NCI-H1436 treated with DMSO at 0.1 percent for 48 hours (cell line): ENCODE results near the gene CD33.
"Not testable (repeated sequence)": the region's sequence is repeated elsewhere in the genome, so short reads cannot be mapped to it uniquely, and the experiment has no call there.

ENCODE experiments used
- DNase-seq: peaks from one replicate; lab custom pipeline; 2025; lab: John Stamatoyannopoulos, UW

CD33 gene

DNA sequence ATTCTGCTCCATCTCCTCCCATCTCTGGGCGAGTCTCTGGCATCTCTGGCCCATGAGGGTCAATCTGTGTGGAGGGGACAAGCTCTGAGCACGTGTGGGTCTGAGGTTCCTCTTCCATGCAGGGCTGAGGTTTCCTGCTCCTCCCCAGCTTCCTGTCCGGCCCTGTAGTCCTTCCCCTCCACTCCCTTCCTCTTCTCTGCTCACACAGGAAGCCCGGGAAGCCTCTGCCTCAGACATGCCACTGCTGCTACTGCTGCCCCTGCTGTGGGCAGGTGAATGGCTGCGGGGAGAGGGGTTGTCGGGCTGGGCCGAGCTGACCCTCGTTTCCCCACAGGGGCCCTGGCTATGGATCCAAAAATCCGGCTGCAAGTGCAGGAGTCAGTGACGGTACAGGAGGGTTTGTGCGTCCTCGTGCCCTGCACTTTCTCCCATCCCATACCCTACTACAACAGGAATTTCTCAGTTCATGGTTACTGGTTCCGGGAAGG is 14.0 kb upstream of the CD33 start:
- not testable (repeated sequence) for DNase-seq

DNA sequence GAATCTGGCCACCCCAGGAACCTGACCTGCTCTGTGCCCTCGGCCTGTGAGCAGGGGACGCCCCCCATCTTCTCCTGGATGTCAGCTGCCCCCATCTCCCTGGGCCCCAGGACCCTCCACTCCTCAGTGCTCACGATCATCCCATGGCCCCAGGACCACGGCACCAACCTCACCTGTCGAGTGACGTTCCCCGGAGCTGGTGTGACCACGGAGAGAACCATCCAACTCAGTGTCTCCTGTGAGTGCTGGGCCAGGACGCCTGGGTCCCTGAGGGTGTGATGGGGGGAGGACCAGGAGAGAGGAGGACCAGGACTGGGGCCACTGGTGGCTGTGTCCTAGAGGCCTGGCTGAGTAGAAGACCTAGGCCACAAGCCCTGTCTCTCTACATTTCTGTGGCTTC is 13.0 kb upstream of the CD33 start:
- DNase-seq: no peak

DNA sequence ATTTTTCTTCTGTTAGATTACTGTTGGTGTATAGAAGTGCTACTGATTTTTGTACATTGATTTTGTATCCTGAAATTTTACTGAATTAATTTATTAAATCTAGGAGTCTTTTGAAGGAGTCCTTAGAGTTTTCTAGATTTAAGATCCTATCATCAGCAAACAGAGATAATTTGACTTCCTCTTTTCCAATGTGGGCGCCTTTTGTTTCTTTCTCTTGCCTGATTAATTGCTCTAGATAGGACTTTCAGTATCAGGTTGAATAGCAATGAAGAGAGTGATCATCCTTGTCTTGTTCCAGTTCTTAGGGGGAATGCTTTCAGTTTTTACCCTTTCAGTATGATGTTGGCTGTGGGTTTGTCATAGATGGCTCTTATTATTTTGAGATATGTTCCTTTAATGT is 5.6 kb upstream of the CD33 start:
- DNase-seq: no peak

DNA sequence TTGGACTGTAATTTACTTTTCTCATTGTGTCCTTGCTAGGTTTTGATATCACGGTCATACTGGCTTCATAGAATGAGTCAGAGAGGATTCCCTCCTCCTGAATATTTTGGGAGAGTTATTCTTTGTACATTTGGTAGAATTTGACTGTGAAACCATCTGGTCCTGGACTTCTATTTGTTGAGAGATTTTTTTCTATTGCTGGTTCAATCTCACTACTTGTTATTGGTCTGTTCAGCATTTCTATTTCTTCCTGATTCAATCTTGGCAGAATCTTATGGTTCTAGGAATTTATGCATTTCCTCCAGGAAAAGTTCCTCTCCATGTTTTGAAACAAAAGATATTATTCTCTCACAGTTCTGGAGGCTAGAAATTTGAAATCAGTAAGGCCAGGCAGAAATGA is 4.9 kb upstream of the CD33 start:
- DNase-seq: no peak

DNA sequence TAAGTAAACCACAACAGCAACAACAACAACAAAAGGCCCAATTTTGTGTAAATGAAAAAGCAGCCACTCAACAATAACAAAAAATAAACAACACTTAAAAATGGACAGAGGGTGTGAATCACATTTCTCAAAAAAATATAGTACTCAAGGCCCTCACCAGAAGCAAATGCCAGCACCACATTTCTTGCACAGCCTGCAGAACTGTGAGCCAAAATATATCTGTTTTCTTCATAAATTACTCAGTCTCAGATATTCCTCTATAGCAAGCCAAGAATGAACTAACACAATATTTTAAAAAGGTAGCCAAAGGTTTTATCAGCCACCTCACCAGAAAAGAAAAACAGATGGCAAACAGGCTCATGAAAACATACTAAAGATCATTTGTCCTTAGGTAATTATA is 3.9 kb upstream of the CD33 start:
- DNase-seq: no peak

DNA sequence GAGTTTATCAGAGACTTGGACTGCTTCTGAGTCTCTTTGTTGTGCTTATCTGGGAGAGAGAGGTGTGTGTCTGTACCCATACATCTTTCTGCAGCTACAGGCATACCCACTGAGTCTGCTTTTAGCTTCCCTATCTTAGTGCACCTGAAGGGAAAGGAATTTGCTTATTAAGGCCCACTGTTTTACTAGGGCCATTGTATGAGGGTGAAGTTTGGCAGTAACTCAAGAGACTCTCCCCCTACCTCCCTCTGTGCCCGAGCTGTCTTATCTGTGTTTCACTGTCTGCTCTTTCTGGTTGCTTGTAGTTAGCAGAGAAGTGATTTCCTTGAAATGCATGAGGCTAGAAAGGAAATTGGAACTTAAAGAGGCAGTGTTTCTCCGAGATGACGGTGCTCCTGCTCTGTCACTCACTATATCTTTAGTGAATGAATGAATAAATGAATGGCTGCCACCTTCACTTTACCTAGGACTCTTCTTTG is 678 bp upstream of the CD33 start:
- DNase-seq: no peak

DNA sequence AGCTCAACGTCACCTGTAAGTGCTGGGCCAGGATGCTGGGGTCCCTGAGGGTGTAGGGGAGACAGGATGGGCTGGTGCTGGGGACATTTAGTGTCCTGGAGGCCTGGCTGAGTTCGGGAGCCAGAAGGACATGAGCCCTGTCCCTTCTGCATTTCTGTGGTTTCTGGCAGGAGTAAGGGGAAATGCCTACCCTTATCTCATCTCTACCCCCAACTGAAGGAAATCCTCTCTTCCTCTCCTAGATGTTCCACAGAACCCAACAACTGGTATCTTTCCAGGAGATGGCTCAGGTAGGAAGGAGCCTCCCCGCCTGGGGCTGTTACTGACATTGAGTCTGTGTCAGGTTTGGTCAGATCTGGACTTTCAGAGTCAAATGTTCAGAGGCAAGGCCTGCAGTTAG is 1.2 kb downstream of the CD33 start:
- DNase-seq: no peak

DNA sequence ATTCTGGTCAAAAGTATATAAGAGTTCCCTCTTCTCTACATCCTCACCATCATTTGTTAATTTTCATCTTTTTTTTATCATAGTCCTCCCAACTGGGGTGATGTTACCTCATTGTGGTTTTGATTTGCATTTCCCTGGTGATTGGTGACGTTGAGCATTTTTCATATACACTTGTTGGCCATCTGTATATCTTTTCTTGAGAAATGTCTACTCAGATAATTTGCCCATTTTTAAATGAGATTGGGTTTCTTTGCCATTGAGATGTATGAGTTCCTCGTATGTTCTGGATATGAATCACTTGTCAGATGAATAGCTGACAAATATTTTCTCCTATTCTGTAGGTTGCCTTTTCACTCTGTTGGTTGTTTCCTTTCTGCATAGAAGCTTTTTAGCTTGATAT is 2.4 kb downstream of the CD33 start:
- DNase-seq: no peak

DNA sequence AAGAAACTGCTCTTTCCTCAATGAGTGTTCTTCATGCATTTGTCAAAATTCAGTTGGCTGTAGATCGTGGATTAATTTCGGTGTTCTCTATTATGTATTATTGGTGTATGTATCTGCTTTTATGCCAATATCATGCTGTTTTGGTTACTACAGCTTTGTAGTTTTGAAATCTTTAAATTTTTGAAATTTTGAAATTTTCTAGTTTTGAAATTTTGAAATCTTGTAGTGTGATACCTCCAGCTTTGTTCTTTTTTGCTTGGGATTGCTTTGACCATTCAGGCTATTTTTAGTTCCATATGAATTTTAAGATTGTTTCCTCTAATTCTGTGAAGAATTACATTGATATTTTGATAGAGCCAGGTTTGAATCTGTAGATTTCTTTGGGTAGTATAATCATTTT is 3.1 kb downstream of the CD33 start:
- no peak for DNase-seq

DNA sequence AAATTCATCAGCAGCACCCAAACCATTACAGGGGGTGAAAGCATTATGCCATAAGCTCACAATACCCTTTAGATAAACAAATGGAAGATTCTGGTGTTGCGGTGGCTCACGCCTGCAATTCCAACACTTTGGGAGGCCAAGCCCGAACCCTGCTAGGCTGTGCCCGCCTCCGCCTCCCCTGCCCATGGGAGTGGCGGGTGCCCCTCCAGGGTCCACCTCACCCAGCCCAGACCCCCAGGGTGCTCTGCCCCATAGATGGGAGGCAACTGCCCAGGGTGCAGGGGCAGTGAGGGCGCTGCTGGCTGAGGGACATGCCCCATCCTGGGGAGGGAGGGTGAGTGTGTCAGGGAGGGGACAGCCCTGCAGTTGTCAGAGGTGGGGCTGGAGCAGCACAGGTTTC is 16.0 kb downstream of the CD33 start:
- DNase-seq: no peak

DNA sequence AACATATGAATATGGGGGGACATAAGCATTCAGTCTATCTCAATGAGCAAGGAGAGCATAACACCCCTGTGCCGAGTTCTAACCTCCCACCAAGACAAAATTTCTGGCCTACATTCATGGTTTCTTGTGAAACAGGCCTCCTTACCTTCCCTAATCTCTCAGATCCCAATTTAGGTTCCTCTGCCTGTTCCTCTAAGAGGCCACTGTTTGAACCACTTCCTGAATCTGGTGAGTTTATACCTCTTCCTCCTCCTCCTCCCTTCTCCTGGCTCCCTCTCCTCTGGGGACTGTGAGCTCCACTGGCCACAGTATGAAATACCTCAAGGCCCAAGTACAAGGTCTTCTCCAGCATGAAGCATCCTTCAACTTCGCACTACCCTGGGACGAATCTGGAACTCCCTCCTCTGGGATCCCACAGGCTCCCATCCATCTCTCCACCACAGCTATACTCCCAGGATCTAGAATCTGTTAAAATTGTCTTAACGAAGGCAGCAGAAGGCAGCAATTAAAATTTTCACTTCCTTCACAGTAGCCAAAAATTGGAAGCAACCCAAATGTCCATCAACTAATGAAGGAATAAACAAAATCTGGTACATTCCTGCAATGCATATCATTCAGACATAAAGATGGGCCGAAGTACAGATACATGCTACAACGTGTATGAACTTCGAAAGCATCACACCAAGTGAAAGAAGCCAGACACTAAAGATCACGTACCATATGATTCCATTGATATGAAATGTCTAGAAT is 18.2 kb downstream of the CD33 start:
- DNase-seq: no peak

DNA sequence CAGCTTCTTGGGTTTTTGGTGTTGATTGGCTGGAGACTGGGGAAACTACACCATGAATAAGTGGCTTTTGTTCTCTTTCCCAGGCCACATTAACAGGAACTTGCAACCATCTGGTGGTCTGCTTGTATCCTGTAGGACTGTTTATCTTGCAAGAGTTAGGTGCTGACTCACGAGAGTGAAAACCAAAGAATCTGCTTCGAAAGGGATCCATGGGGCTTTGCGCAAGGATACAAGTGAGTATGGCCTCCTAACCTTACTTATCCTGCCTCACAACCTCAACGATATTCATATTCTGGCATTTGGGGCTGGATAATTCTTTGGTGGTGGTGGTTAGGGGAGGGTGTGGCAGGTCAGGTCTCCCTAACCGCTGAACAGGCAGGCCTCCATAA is 21.3 kb downstream of the CD33 start:
- no peak for DNase-seq

DNA sequence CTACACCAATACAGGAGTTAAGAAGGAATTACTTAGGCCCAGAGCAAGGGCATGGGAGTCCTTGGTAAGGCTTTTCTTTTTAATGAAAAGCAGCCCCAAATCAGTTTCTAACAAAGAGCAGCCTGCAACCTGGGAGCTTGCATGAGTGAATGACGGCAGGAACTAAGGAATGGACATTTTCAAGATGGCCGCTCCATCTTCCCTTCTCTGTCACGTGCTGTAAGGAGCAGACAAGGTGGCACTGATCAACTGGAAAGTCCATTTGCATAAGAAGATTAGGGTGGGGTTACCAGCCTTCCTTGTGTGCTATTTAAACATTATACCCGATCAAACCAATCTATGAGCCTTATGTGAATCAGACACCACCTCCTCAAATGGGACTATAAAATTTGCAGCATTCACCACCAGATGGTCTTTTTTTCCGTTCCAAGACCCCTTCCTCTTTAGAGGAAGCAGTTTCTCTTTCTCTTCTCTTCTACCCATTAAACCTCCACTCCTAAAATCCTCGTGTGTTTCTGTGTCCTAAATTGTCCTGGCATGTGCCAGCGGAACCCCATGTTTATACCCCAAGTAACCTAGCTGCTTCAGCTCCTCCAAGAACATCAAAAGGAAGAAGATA is 23.2 kb downstream of the CD33 start:
- DNase-seq: no peak

DNA sequence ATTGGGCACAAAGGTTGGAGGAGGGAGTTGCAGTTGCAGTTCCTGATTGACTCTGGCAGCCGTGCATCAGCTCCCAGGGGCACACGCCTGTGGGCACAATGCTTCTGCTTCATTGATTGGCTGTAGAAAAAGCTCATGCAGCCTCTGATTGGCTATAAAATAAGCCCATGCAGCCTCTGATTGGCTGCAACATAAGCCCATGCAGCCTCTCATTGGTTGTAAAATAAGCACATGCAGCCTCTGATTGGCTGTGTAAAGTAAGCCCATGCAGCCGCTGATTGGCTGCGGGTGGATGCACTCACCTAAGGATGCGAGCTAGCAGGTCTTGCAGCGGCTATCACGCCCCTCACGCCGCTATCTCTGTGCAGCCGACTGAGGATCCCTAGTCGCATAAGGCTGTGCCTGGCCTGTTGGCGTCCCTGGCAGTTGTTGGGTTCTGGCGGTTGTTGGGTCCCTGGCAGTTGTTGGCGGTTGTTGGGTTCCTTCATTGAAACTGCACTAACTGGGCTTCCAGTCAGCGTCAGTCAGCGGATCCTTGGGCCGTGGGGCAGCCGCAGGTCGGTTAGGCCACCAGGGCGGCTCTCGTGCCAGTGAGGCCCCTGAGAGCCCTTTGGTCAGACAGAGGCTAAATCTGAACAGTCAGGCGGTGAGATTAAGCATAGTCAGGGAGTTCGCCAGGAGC is 26.0 kb downstream of the CD33 start, which contains the start of gene SIGLECL1:
TSS of gene SIGLECL1 (plus strand) at position 295 of the 682 bp plus-strand sequence. CDS start 12,993 bp downstream, outside the sequence.
- DNase-seq: no peak

DNA sequence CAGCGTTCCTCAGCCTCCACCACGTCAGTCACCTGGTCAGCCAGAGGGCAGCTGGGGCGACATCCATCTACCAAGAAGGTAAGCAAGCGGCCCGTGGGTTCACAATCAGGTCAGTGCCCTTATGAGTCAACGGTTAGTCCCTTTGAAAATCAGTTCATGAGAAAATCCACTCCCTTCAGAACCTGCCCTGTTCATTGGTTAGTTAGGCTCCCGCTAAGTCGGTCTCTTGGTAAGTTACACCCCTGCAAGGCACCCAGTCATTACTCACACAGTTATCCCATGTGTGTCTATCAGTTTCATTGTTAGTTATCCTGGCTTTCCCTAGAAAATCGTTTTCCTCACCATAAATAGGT is 26.6 kb downstream of the CD33 start:
- DNase-seq: no peak

DNA sequence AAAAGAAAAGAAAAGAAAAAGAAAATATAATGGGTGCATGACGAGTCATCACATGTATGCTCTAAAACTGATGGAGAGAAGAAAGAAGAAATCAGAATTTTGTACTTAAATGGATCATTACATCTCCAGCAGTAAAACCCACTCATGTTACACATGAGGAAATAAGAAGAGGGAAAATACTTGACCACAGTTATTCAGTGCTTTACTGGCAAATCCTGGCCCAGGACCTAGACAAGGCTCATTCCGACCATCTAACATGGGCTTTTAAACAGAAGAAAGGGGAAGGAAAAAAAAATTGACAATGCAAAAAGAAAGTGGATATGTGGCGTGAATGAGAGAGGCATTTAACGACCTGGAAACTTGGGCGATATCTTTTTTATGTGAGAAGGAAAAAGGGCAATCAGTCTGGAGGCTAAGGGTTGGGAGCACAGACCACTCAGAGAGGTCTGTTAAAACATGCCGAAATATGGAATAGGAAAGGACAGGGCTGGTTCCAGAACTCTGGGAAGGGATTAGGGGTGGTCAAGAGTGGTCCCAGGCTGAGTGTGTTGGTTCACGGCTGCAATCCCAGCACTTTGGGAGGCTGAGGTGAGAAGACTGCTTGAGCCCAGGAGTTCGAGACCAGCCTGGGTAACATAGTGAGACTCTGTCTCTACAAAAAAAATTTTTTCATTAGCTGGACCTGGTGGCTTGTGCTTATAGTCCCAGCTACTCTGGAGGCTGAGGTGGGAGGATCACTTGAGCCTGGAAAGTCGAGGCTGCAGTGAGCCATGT is 27.6 kb downstream of the CD33 start:
- no peak for DNase-seq

DNA sequence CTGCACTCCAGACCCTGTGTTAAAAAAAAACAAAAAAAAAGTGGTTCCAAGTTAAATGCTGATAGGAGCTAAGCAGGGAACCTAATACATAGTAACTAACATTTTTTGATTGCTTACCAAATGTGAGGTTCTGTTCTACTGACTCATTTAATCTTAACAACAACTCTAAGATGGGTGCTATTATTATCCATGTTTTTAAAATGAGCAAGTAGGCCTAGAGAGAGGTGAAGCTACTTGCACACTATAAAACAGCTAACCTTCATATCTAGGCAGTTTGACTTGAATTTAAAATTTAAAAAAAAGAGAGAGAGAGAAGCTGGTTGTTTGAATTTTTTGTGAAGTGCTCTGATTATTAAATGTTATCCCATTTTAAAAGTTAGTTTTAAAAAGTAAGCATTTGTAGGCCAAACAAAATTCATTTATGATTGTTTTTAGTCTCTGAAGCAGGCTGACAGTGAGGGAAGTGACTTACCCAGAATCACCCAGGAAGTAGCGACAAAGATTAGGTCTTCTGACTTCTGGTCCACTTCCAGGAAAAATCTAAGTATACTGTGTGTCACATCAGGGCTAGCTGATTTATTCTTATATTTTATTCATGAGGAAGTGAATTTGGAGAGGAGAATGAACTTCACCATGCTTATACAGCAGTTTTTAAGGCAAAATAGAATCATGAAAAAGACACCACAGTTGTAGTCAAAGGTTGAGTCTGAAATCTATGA is 28.4 kb downstream of the CD33 start:
- no peak for DNase-seq

DNA sequence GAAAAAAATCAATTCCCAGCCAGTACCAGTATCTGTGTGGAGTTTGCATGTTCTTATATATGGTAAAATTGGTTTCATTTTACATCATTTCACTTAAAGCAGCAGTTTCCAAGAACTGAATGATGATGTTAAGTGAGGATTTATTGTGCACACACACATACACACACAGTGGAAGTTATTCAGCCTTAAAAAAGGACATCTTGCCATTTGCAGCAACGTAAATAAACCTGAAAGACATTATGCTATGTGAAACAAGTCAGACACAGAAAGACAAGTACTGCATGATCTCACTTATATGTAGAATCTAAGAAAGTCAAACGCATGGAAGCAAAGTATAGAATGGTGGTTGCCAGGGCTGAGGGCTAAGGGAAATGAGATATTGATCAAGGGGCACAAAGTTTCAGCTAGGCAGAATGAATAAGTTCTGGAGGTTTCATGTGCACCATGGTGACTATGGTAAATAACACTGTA is 31.3 kb downstream of the CD33 start:
- DNase-seq: no peak

DNA sequence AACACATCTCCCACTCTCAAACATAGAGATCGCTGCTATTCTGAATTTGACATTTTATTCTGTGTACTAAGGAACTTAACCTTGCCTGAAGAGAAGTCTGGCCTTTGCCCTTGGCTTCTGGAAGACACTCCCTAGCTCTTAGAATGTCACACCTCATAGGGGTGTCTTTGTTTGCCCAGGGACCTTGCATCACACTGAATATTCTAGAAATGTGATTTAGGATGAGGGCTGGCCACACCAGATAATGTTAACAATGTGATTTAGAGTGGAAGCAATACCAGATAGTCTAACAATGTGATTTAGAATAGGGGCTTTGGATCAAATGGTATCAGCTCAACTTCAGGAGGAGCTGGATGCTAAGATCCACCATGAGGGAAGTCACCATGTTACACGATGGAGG is 32.6 kb downstream of the CD33 start:
- DNase-seq: no peak

DNA sequence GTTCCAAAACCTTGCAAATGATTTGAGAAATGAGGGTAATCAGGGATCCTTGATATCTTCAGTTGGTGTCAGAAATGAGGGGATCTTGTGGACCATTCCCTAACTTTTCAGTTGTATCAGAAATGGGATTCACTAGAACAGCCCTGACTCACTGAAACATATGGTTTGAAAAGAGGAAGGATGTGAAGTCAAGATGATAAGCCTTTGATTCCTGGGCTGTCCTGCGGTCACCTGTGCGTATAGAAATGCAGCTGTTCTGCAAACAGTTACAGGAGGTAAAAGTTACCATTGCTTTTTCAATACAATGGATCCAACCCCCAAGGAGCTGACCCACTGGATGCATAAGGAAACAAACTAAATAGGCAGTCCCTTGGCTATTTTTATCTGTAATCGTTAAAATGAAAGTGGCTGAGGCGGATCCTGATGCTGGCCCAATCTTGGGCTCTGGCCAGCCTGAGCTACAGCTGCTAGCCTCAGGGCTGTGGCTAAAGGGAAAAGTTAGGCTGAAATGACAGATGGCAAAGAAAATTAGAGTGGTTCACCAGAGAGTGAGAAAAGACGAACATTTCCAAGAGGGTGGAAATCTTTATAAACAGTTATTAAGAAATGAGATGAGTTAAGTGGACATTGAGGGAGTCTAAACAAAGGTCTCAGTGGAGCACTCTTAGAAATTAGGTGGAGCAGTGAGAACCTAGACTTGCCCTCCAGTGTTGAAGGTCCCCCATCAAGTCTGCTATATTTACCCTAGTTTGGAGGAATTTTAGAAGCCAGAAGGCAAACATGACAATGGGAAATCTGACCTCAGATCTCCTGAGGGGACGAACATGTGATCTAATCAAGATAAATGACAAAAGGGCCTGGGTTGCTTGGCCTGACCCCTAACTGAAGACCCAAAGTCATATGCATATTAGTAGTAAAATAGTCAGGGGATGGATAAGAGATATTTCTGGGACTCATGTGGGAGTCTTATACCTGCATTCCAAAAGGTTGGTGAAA is 33.6 kb downstream of the CD33 start:
- DNase-seq: no peak
